Naive thymus-derived CD4-positive, alpha-beta T cell (primary cell): ENCODE results near the gene GRK5. TPM values are rescaled to one million over a fixed set of nuclear protein-coding genes. Genes with fewer than 3 reads are reported as not detected.
"Not testable (repeated sequence)": the region's sequence is repeated elsewhere in the genome, so short reads cannot be mapped to it uniquely, and the experiment has no call there.

Experiments used
- ATAC-seq: fragments of 150-1000 bp; cut with Tn5 transposase; 2 replicates; pipeline ENCODE4 v1.10.0; 2021; ENCODE audit warnings: mild to moderate bottlenecking, moderate library complexity
- CTCF ChIA-PET: fragments of 350-600 bp; sonication (Branson Sonifier 250); formaldehyde crosslinking; loops from one replicate; lab custom pipeline; 2021; ENCODE audit warnings: antibody characterized with exemption; lab: Charles Lee
- POLR2A ChIA-PET: fragments of 350-600 bp; sonication (Branson Sonifier 250); formaldehyde crosslinking; loops from one replicate; lab custom pipeline; 2021; ENCODE audit warnings: antibody characterized with exemption, inconsistent platforms; lab: Charles Lee
- DNase-seq, 9 donors: peaks; one replicate each; pipeline versions ENCODE4 v3.0.0 to v3.0.0-alpha.2; 2020 to 2022; ENCODE audit warnings: mixed read lengths in 1 of 9
- H3K27ac ChIP-seq: one replicate; pipeline ENCODE4 v1.7.0; 2013; ENCODE audit warnings: mild to moderate bottlenecking, low read depth, low read length, moderate library complexity
- H3K27me3 ChIP-seq, 2 donors: one replicate each; pipeline ENCODE4 v1.7.0; 2013; ENCODE audit warnings: low read length in 2 of 2, mild to moderate bottlenecking in 2 of 2, moderate library complexity in 2 of 2; ENCODE audit not compliant: control insufficient read depth in 2 of 2, insufficient read depth in 2 of 2
- H3K36me3 ChIP-seq, 3 experiments: 1 replicate in 2 of 3; 2 replicates in 1 of 3; pipeline ENCODE4 v1.7.0; 2013; ENCODE audit warnings: low read length in 3 of 3, mild to moderate bottlenecking in 3 of 3, moderate library complexity in 1 of 3; ENCODE audit not compliant: insufficient read depth in 3 of 3, control insufficient read depth in 2 of 3
- H3K4me1 ChIP-seq, 2 donors: one replicate each; pipeline ENCODE4 v1.7.0; 2013; ENCODE audit warnings: low read length in 2 of 2, mild to moderate bottlenecking in 2 of 2, moderate library complexity in 1 of 2; ENCODE audit not compliant: control insufficient read depth in 2 of 2, insufficient read depth in 2 of 2
- H3K4me3 ChIP-seq: 2 replicates; pipeline ENCODE4 v1.7.0; 2013; ENCODE audit warnings: mild to moderate bottlenecking, low read length
- H3K9me3 ChIP-seq, 3 experiments: 1 replicate in 2 of 3; 2 replicates in 1 of 3; pipeline ENCODE4 v1.7.0; 2013; ENCODE audit warnings: low read length in 3 of 3; ENCODE audit not compliant: control insufficient read depth in 2 of 3
- H3K27ac Mint-ChIP-seq, 9 donors: one replicate each; pipeline ENCODE4 v1.8.0; 2020 to 2022; ENCODE audit warnings: mixed read lengths in 9 of 9, mild to moderate bottlenecking in 8 of 9, moderate library complexity in 5 of 9, inconsistent platforms in 2 of 9
- H3K27me3 Mint-ChIP-seq, 5 donors: one replicate each; pipeline ENCODE4 v1.8.0; 2021 to 2022; ENCODE audit warnings: mixed read lengths in 5 of 5, mild to moderate bottlenecking in 1 of 5
- H3K36me3 Mint-ChIP-seq, 5 donors: one replicate each; pipeline ENCODE4 v1.8.0; 2020 to 2022; ENCODE audit warnings: mixed read lengths in 5 of 5, mild to moderate bottlenecking in 3 of 5, inconsistent platforms in 1 of 5
- H3K4me1 Mint-ChIP-seq, 7 donors: one replicate each; pipeline ENCODE4 v1.8.0; 2020 to 2022; ENCODE audit warnings: mixed read lengths in 7 of 7, mild to moderate bottlenecking in 3 of 7, inconsistent platforms in 1 of 7
- H3K4me3 Mint-ChIP-seq, 10 donors: one replicate each; pipeline ENCODE4 v1.8.0; 2020 to 2022; ENCODE audit warnings: mild to moderate bottlenecking in 10 of 10, mixed read lengths in 10 of 10, moderate library complexity in 6 of 10, inconsistent platforms in 2 of 10
- H3K9me3 Mint-ChIP-seq, 11 donors: one replicate each; pipeline ENCODE4 v1.8.0; 2020 to 2022; ENCODE audit warnings: mixed read lengths in 11 of 11, mild to moderate bottlenecking in 4 of 11, inconsistent platforms in 1 of 11, moderate library complexity in 1 of 11
- intact Hi-C, 2 donors: fragments of 100-400 bp; cut with micrococcal nuclease; formaldehyde crosslinking; loops; one replicate each; pipeline ENCODE4 v1.15.1; 2023
- polyA plus RNA-seq, 2 donors: library from polyadenylated mRNA; unstranded; fragments of 300-500 nt; fragmentation: Illumina TruSeq; gene quantifications; one replicate each; pipeline ENCODE4 v1.2.3, GENCODE V29; 2021
- total RNA-seq, 6 experiments: library from RNA in 5 of 6; stranded (reverse) in 5 of 6; gene quantifications; 1 replicate in 5 of 6; 2 replicates in 1 of 6; pipeline ENCODE4 v1.2.3 and lab custom pipeline; 2021 to 2026

The GRK5 gene
- total and polyA plus RNA-seq, 7 experiments from 2014 or later = 16.4 to 45.2 (median 30.3) TPM

- ChIA-PET POLR2A (interaction anchor here (1.0 to 1.9 kb wide), 4 partner anchors 11 to 29 kb away, joined by 3 to 6 read pairs (median 4); no protein-coding TSS in a partner anchor), CTCF (interaction anchor here (0.7 kb wide), 1 partner anchor 46 kb away, joined by 4 read pairs; no protein-coding TSS in a partner anchor)
- Histone ChIP-seq H3K36me3 (peaks cover 0 to 21% (median 0%) of the 10 kb centered on the region in 3 experiments), H3K4me3 (peak within 1 kb of the TSS; percentile 97), H3K9me3 (no peaks in the 10 kb centered on the region), H3K27me3 (no peaks in the 10 kb centered on the region), H3K4me1 (peaks cover 7 to 13% of the 10 kb centered on the region in 2 donors), H3K27ac (peak within 1 kb of the TSS; percentile 79)
- H3K27ac Mint-ChIP-seq = peak within 1 kb of the TSS; percentile 86 to 98 (median 93)
- H3K9me3 Mint-ChIP-seq = no peaks in the 10 kb centered on the region
- H3K36me3 Mint-ChIP-seq = peaks cover 0 to 13% (median 5%) of the 10 kb centered on the region in 5 donors
- DNase-seq (peak; percentile 81 to 96 (median 89)), ATAC-seq (peak; percentile 100)
- H3K4me1 Mint-ChIP-seq = peaks cover 13 to 48% (median 36%) of the 10 kb centered on the region in 7 donors
- intact Hi-C loops = loop anchor here (1.0 to 5.0 kb wide), 17 partner anchors 12 to 714 kb away; partner anchors contain the start of genes DENND10 (in 2 of the 2), EIF3A (in 2 of the 2), GRK5 (in 2 of the 2) and RGS10 (in 2 of the 2)
- peak within 1 kb of the TSS; percentile 91 to 99 (median 96) for H3K4me3 Mint-ChIP-seq
- no peaks in the 10 kb centered on the region for H3K27me3 Mint-ChIP-seq
These were observed 28.8 kb upstream of the GRK5 start, which contains the start of gene PRDX3 for GRCh38 chr10:119178372-119179119. TSS of gene PRDX3 (minus strand) at chr10:119178812. CDS start at chr10:119178790, 22 bp downstream.

- H3K4me1 ChIP-seq = peaks cover 7 to 13% of the 10 kb centered on the region in 2 donors
- H3K4me3 Mint-ChIP-seq, H3K27ac Mint-ChIP-seq, ATAC-seq, H3K9me3 ChIP-seq, H3K9me3 Mint-ChIP-seq, H3K4me3 ChIP-seq, intact Hi-C loops, H3K27me3 ChIP-seq, H3K27me3 Mint-ChIP-seq, DNase-seq, H3K27ac ChIP-seq: not testable (repeated sequence)
- Mint-ChIP-seq H3K4me1 (peaks cover 6 to 39% (median 30%) of the 10 kb centered on the region in 7 donors), H3K36me3 (peaks cover 0 to 10% (median 0%) of the 10 kb centered on the region in 5 donors)
- peaks cover 0 to 13% (median 0%) of the 10 kb centered on the region in 3 experiments for H3K36me3 ChIP-seq
- POLR2A ChIA-PET = interaction anchor here (0.6 to 1.0 kb wide), 3 partner anchors 8 to 796 kb away, joined by 3 read pairs; no protein-coding TSS in a partner anchor
- CTCF ChIA-PET = interaction anchor here (1.4 kb wide), 1 partner anchor 18 kb away, joined by 9 read pairs; no protein-coding TSS in a partner anchor
These were observed 26.4 kb upstream of the GRK5 start for GRCh38 chr10:119180850-119181400.

GRCh38 chr10:119183664-119184412 lies 23.5 kb upstream of the GRK5 start:
- Histone ChIP-seq H3K27me3 (no peaks in the 10 kb centered on the region), H3K36me3 (no peaks in the 10 kb centered on the region), H3K27ac (no peak overlapping the region), H3K4me1 (peaks cover 0 to 7% of the 10 kb centered on the region in 2 donors), H3K4me3 (no peak overlapping the region), H3K9me3 (no peaks in the 10 kb centered on the region)
- DNase-seq (no peak), ATAC-seq (no peak)
- Mint-ChIP-seq H3K4me1 (peaks cover 0 to 17% (median 7%) of the 10 kb centered on the region in 7 donors), H3K36me3 (peaks cover 0 to 2% (median 0%) of the 10 kb centered on the region in 5 donors), H3K4me3 (no peak overlapping the region), H3K9me3 (no peaks in the 10 kb centered on the region), H3K27ac (peak overlapping the region in 1 of 9 donors; percentile 63), H3K27me3 (no peaks in the 10 kb centered on the region)
- ChIA-PET CTCF (no interaction called here), POLR2A (interaction anchor here (0.6 kb wide), 1 partner anchor 342 kb away, joined by 3 read pairs; no protein-coding TSS in a partner anchor)
- intact Hi-C loops = no loop called here

- Mint-ChIP-seq H3K27me3 (no peaks in the 10 kb centered on the region), H3K36me3 (no peaks in the 10 kb centered on the region), H3K27ac (peak overlapping the region in 1 of 9 donors; percentile 12), H3K4me1 (peaks cover 9 to 37% (median 12%) of the 10 kb centered on the region in 7 donors), H3K9me3 (peaks cover 0 to 2% (median 0%) of the 10 kb centered on the region in 11 donors), H3K4me3 (peak overlapping the region in 1 of 10 donors; percentile 30)
- POLR2A ChIA-PET = interaction anchor here (0.6 to 1.4 kb wide), 5 partner anchors 9 to 25 kb away, joined by 3 to 4 read pairs (median 4); partner anchors contain the start of gene SFXN4
- intact Hi-C loops = loop anchor here in 1 of 2 donors (1.0 kb wide), 1 partner anchor 11 kb away; no protein-coding TSS in a partner anchor
- Histone ChIP-seq H3K36me3 (no peaks in the 10 kb centered on the region), H3K27ac (no peak overlapping the region), H3K4me1 (peaks cover 4 to 6% of the 10 kb centered on the region in 2 donors), H3K4me3 (no peak overlapping the region), H3K9me3 (no peaks in the 10 kb centered on the region), H3K27me3 (no peaks in the 10 kb centered on the region)
- ATAC-seq = peak; percentile 46
- CTCF ChIA-PET = interaction anchor here (0.5 to 3.1 kb wide), 4 partner anchors 9 to 289 kb away, joined by 3 to 22 read pairs (median 4); no protein-coding TSS in a partner anchor
- no peak for DNase-seq
These were observed 17.5 kb upstream of the GRK5 start for GRCh38 chr10:119189811-119190282.

GRCh38 chr10:119190353-119190752 lies 17.0 kb upstream of the GRK5 start:
- Mint-ChIP-seq H3K4me1 (peaks cover 9 to 41% (median 12%) of the 10 kb centered on the region in 7 donors), H3K4me3 (peak overlapping the region in 2 of 10 donors; percentile 30 to 31), H3K36me3 (no peaks in the 10 kb centered on the region), H3K9me3 (peaks cover 0 to 2% (median 0%) of the 10 kb centered on the region in 11 donors), H3K27ac (peak overlapping the region in 2 of 9 donors; percentile 12 to 67), H3K27me3 (no peaks in the 10 kb centered on the region)
- no peak for ATAC-seq
- DNase-seq = no peak
- no peaks in the 10 kb centered on the region for H3K36me3 ChIP-seq
- H3K27me3 ChIP-seq = no peaks in the 10 kb centered on the region
- no peaks in the 10 kb centered on the region for H3K9me3 ChIP-seq
- ChIA-PET CTCF (interaction anchor here (0.9 to 3.1 kb wide), 3 partner anchors 9 to 289 kb away, joined by 3 to 22 read pairs (median 4); no protein-coding TSS in a partner anchor), POLR2A (interaction anchor here (0.6 to 1.4 kb wide), 3 partner anchors 11 to 25 kb away, joined by 3 to 4 read pairs (median 4); partner anchors contain the start of gene SFXN4)
- no peak overlapping the region for H3K4me3 ChIP-seq
- H3K4me1 ChIP-seq = peaks cover 4 to 6% of the 10 kb centered on the region in 2 donors
- intact Hi-C loops = loop anchor here in 1 of 2 donors (1.0 kb wide), 1 partner anchor 11 kb away; no protein-coding TSS in a partner anchor
- H3K27ac ChIP-seq = no peak overlapping the region
